GM23248 (cell line): ENCODE measurements around the gene DUOXA1.

Source experiments
- EZH2 ChIP-seq: fragments of 200-600 bp; sonication (generic); IDR thresholded peaks from 2 replicates; pipeline ENCODE4 v1.6.1; 2018; ENCODE audit warnings: antibody characterized with exemption, mild to moderate bottlenecking; ENCODE audit not compliant: insufficient read depth, poor library complexity, severe bottlenecking
- EZH2phosphoT487 ChIP-seq: fragments of 200-600 bp; sonication (generic); IDR thresholded peaks from 2 replicates; pipeline ENCODE4 v1.6.1; 2018; ENCODE audit warnings: antibody characterized with exemption, moderate library complexity, mild to moderate bottlenecking, low read depth; ENCODE audit not compliant: insufficient read depth

DNA sequence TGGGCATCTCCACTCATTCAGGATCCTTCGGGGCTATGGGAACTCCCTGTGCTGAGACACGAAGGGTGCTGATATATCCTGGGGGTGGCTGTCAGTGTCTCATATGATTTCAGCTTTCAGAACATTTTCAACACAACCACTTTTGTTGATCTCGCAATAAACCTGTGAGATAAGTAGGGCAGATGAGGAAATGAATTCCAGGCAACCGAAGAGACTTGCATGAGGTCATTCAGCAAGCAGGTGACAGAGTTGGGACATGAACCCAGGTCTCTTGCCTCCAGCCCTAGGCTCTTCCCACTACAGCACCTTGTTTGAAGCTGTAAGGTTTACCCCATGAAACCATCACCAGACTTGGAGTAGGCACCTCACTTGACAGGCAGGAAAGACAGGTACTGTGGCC is 16.7 kb upstream of the DUOXA1 start:
- TF ChIP-seq EZH2phosphoT487 (no peak), EZH2 (no peak)
